T-helper 2 cell treated with Interferon-gamma antibody and Interleukin-4, amounts not matched to agents 5 μg/mL and 100 μg/mL, for 36 hours (primary cell): Measurements from ENCODE around the gene COL4A2.
A peak's percentile ranks its signal among the peaks of the same experiment; 100 is the strongest.

Experiments
- DNase-seq: peaks from one replicate; pipeline ENCODE4 v3.0.0; 2021; ENCODE audit warnings: low spot score
- H3K27ac Mint-ChIP-seq: one replicate; pipeline ENCODE4 v1.8.0; 2021; ENCODE audit warnings: mild to moderate bottlenecking, mixed read lengths
- H3K27me3 Mint-ChIP-seq: one replicate; pipeline ENCODE4 v1.8.0; 2021; ENCODE audit warnings: low read depth, mixed read lengths
- H3K36me3 Mint-ChIP-seq: one replicate; pipeline ENCODE4 v1.8.0; 2021; ENCODE audit warnings: low read depth, mixed read lengths
- H3K4me1 Mint-ChIP-seq: one replicate; pipeline ENCODE4 v1.8.0; 2021; ENCODE audit warnings: low read depth, mixed read lengths
- H3K4me3 Mint-ChIP-seq: one replicate; pipeline ENCODE4 v1.8.0; 2022; ENCODE audit warnings: mild to moderate bottlenecking, moderate library complexity, mixed read lengths
- H3K9me3 Mint-ChIP-seq: one replicate; pipeline ENCODE4 v1.8.0; 2021; ENCODE audit warnings: mixed read lengths

The COL4A2 gene

DNA sequence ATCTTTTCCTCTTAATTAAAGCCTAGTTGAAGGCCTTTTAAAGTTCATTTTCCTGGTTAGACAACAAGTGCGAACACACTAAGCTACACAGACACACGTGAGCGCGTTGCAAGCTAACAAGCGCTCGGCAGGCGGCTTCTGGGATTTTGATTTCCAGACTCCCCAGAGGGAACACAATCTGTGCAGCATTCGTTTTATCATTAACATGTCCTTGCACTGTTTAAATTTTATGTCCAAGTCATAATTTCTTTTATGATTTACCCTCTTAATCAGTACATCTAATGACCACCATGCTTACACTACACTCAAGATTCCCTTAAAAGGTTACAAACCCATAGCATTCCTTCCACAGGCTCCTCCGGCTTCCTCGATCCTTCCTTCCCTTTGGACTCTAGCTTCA, 16.9 kb upstream of the COL4A2 start:
- H3K27ac Mint-ChIP-seq, result no peak overlapping the region
- no peak overlapping the region for H3K4me3 Mint-ChIP-seq
- H3K36me3 Mint-ChIP-seq, result no peaks in the 10 kb centered on the region
- no peaks in the 10 kb centered on the region for H3K4me1 Mint-ChIP-seq
- no peaks in the 10 kb centered on the region for H3K9me3 Mint-ChIP-seq
- DNase-seq, result no peak
- H3K27me3 Mint-ChIP-seq, result peaks cover 5% of the 10 kb centered on the region

- H3K27me3 Mint-ChIP-seq, result peaks cover 8% of the 10 kb centered on the region
- DNase-seq, result no peak
- H3K4me1 Mint-ChIP-seq, result no peaks in the 10 kb centered on the region
- no peak overlapping the region for H3K27ac Mint-ChIP-seq
- H3K36me3 Mint-ChIP-seq, result no peaks in the 10 kb centered on the region
- no peak overlapping the region for H3K4me3 Mint-ChIP-seq
- no peaks in the 10 kb centered on the region for H3K9me3 Mint-ChIP-seq
Measured at GRCh38 chr13:110290826-110291225, 16.3 kb upstream of the COL4A2 start.

DNA sequence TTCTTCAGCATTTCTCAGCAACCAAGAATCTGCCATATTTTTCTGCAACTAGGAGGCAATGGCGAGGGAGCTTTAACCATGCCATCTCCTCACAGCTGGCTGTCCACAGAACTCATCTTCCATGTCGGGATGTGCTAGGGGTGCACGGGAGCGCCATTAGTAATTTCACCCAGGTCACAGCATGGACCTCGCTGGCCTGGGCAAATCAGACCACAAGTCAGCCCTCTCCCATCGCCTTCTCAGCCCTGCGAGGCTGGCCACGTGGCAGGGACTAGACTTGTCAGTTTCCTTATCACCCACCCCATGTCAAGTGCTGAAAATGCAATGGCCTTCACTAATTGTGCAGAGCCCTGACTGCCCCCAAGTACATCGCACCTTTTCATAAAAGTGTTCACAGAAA, 15.8 kb upstream of the COL4A2 start:
- Mint-ChIP-seq H3K27me3 (peaks cover 12% of the 10 kb centered on the region), H3K4me1 (no peaks in the 10 kb centered on the region), H3K36me3 (no peaks in the 10 kb centered on the region), H3K27ac (no peak overlapping the region), H3K9me3 (no peaks in the 10 kb centered on the region), H3K4me3 (no peak overlapping the region)
- no peak for DNase-seq

DNA sequence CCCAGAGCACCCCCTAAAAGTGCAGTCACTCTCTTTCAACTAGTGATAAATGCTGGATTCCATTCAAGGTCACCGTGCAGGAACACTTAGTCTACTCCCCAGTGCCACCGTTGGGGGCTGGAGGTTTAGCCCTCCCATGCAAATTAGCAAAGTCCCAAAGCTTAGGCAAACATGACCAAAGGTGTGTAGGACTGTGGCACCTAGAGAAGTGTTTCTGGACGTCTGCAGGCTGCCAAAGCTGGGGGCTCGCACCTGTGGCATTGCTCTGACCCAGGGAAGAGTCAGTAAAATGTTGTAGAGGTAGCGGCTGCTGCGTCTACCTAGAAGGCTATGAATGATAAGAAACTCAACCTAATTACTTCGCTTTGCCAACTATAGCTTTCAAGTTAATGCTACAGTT, 14.0 kb upstream of the COL4A2 start:
- Mint-ChIP-seq H3K9me3 (no peaks in the 10 kb centered on the region), H3K27me3 (peaks cover 24% of the 10 kb centered on the region), H3K36me3 (no peaks in the 10 kb centered on the region), H3K27ac (no peak overlapping the region), H3K4me3 (no peak overlapping the region), H3K4me1 (no peaks in the 10 kb centered on the region)
- DNase-seq, result no peak

DNA sequence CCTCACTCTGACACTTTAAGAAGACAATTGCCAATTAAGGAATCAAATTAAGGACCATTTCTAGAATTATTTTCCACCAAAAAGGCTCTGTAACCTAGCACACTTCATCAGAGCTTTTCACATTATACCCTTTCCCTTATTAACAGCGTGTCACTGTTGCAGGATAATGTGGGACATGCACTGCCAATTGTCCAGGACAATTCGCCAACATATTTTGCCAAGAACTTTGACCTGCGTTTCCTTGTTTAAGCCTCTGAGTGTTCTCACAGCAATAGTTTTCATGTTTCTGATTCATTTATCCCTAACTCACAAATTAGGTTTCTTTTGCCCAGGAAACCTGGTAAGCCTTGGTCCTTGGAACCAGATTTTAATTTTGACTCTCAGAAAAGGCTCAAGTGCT, 13.4 kb upstream of the COL4A2 start:
- no peak overlapping the region for H3K4me3 Mint-ChIP-seq
- peaks cover 3% of the 10 kb centered on the region for H3K4me1 Mint-ChIP-seq
- H3K9me3 Mint-ChIP-seq, result no peaks in the 10 kb centered on the region
- H3K27me3 Mint-ChIP-seq, result peaks cover 30% of the 10 kb centered on the region
- H3K27ac Mint-ChIP-seq, result no peak overlapping the region
- no peak for DNase-seq
- no peaks in the 10 kb centered on the region for H3K36me3 Mint-ChIP-seq

DNA sequence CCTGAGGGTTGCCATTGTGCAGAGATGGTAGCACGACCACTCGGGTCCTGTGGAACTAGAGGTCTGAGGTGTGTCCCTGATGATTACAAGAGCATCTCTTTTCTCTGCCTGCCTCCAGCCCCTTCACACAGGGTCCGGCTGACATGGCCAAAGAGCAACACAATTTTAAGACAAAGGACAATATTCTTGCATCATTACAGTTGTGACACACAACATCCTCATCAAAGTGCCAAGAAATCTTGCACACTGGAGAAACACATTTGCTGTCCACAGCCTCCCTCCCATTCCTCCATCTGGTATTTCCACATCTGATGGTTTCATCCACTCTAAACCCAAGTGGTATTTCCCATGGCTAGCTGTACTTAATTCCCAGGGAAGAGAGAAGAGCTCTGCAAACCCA, 12.9 kb upstream of the COL4A2 start:
- Mint-ChIP-seq H3K27me3 (peaks cover 34% of the 10 kb centered on the region), H3K36me3 (no peaks in the 10 kb centered on the region)
- no peak for DNase-seq

DNA sequence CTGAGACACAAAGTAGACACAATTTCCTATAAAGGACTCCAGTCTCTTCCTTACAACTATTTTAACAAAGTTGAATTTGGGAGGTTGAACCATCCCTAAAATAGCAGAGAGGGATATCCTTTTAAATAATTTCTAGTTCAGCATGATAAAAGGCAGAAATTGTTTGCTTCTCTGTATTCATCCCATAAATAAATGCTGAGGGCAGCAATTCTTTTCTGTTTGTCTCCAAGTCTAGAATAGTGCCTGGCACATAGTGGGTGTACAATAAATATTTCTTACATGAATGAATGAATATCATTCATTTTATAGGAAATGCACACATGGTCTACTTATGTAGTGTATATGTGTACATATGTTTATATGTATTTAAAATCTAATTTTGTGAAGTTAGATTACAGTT, 12.5 kb upstream of the COL4A2 start:
- Mint-ChIP-seq H3K27ac (no peak overlapping the region), H3K4me3 (no peak overlapping the region), H3K36me3 (no peaks in the 10 kb centered on the region), H3K4me1 (peaks cover 6% of the 10 kb centered on the region), H3K27me3 (peaks cover 38% of the 10 kb centered on the region), H3K9me3 (no peaks in the 10 kb centered on the region)
- DNase-seq, result no peak

More for the DNA sequence above, 12.9 kb upstream of the COL4A2 start:
- Mint-ChIP-seq H3K4me1 (peaks cover 6% of the 10 kb centered on the region), H3K27ac (no peak overlapping the region), H3K4me3 (no peak overlapping the region), H3K9me3 (no peaks in the 10 kb centered on the region)

- Mint-ChIP-seq H3K4me1 (peaks cover 6% of the 10 kb centered on the region), H3K9me3 (no peaks in the 10 kb centered on the region), H3K27me3 (peaks cover 52% of the 10 kb centered on the region), H3K4me3 (no peak overlapping the region), H3K36me3 (no peaks in the 10 kb centered on the region), H3K27ac (no peak overlapping the region)
- no peak for DNase-seq
Measured at GRCh38 chr13:110297011-110297410, 10.1 kb upstream of the COL4A2 start.

DNA sequence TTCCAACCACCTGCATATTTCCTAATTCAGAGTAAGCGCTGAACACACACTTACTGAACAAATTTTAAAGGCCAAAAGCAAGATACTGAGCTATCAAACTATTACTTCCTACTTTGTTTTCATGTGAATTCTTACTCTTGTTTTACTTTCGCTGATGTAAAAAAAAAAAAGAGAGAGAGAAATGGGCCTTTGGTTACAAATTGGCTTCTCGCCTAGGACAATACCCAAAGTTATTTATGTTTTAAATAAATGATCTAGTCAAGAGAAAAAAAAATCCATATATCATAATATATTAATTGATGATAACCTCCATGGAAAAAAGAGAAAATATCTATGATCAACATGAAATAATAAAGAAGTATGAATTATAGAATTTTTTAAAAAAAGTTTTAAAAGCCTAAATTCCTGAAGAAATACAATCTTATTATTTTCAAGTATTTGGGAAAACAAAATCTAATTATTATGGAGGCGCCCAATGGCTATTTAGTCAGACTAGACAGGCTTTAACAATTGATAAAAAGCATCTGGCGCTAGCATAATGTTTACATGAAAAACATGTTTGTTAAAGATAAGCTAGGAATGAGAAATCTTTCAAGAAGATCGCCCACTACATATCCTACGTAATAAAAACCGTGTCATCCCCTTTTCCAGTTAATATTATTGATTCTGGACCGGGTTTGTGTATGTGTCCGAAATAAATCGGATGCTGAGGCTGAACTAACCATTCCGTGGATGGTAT, 9.1 kb upstream of the COL4A2 start:
- H3K4me1 Mint-ChIP-seq, result peaks cover 6% of the 10 kb centered on the region
- H3K27ac Mint-ChIP-seq, result no peak overlapping the region
- DNase-seq, result no peak
- no peaks in the 10 kb centered on the region for H3K9me3 Mint-ChIP-seq
- H3K4me3 Mint-ChIP-seq, result no peak overlapping the region
- peaks cover 61% of the 10 kb centered on the region for H3K27me3 Mint-ChIP-seq
- no peaks in the 10 kb centered on the region for H3K36me3 Mint-ChIP-seq

DNA sequence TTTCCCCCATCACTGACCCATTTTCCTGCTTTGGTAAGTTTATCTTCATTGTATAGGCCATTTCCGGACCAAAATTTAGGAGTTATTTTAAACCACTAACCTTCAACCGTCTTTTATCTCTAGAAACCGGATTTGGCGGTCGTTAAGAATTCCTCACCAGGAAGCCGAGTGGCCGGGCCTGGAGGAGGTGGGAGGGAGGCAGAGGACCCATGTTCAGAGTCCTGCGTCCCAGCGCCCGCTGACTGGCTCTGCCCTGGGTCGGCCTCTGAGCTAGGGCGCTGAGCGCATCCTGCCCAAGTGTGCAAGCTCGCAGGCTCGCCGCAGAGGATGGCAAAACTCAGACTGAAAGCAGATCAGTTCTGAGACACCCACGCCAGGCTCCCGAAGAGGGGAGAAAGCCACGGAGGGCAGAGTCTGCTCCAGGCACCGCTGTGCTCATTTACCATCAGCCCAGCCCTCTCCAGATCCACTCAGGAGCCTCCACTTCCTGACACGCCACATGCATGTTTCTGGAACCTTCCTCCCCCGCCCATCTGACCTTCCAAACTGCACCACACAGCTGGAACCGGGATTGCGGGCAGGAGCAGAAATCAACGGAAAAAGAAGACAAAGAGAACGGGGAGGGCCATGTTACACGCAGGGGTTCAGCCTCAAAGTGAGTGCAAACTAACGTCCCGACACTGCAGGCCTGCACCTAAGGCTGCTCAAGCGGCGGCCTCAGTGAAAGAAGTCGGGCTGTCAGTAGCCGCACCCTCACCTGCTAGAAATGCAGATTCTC, 8.4 kb upstream of the COL4A2 start:
- Mint-ChIP-seq H3K9me3 (no peaks in the 10 kb centered on the region), H3K4me1 (peaks cover 6% of the 10 kb centered on the region), H3K27me3 (peaks cover 68% of the 10 kb centered on the region), H3K27ac (no peak overlapping the region), H3K36me3 (no peaks in the 10 kb centered on the region), H3K4me3 (peak overlapping the region; percentile 14)
- DNase-seq, result peak; percentile 46

DNA sequence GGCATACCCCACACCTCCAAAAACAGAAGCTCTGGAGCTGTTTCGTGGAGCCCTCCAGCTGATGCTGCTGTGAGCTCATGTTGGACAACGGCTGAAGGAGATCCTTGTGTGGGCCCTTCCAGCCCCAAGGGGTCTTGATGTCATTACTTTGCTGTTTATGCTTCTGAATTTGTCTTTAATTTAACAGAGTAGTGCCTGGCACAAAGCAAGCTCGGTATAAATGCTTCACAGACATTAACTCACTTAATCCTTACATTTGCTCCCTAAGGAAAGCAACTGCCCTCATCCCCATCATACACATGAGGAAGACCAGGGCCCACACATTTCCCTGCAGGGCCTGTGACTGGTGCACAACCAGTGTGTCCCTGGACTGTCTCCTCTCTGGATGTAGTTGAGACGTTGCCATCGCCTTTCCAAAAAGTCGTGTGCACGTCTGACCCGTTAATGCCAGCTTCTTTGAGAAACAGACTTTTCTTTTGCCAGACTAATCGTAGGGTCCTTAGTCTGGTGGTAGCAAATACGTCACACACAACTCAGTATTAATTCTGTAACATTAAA, 7.7 kb upstream of the COL4A2 start:
- Mint-ChIP-seq H3K27ac (no peak overlapping the region), H3K9me3 (no peaks in the 10 kb centered on the region), H3K27me3 (peaks cover 75% of the 10 kb centered on the region), H3K4me1 (peaks cover 6% of the 10 kb centered on the region), H3K36me3 (no peaks in the 10 kb centered on the region), H3K4me3 (no peak overlapping the region)
- DNase-seq, result no peak

- Mint-ChIP-seq H3K4me3 (no peak overlapping the region), H3K27me3 (peaks cover 80% of the 10 kb centered on the region), H3K36me3 (no peaks in the 10 kb centered on the region), H3K27ac (no peak overlapping the region), H3K9me3 (no peaks in the 10 kb centered on the region), H3K4me1 (peaks cover 6% of the 10 kb centered on the region)
- no peak for DNase-seq
Measured at GRCh38 chr13:110300090-110300815, 6.8 kb upstream of the COL4A2 start.

DNA sequence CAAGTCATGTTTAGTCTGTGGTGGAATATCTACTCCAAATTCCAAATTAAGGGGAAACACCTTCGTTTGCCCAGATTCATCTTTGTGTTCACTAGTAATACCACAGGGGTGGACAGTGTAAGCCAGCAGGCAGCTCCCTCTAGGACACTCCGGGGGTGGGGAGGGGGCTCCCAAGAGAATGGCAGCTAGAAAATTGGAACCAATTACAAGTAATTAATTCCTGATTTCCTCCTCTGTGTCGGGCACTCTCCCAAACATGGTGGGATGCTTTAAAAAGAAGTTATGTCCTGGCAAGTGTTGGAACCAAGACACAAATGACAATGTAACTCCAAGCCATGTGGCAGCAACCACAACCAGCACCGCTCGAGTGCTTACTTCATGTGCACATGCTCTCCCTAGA, 6.0 kb upstream of the COL4A2 start:
- no peak for DNase-seq
- H3K36me3 Mint-ChIP-seq, result no peaks in the 10 kb centered on the region
- H3K9me3 Mint-ChIP-seq, result no peaks in the 10 kb centered on the region
- peaks cover 8% of the 10 kb centered on the region for H3K4me1 Mint-ChIP-seq
- H3K4me3 Mint-ChIP-seq, result no peak overlapping the region
- no peak overlapping the region for H3K27ac Mint-ChIP-seq
- peaks cover 83% of the 10 kb centered on the region for H3K27me3 Mint-ChIP-seq
